NT2/D1 (cell line): ENCODE measurements around the gene HMX2.

Source experiments
- DNase-seq: peaks from one replicate; pipeline ENCODE4 v3.0.0-alpha.2; 2011; ENCODE audit warnings: low read depth, low spot score
- H3K27me3 ChIP-seq: 2 replicates; pipeline ENCODE4 v1.6.0; 2011; ENCODE audit warnings: mild to moderate bottlenecking; ENCODE audit not compliant: insufficient read length, insufficient read depth
- H3K36me3 ChIP-seq: 2 replicates; pipeline ENCODE4 v1.6.1; 2011; ENCODE audit warnings: mild to moderate bottlenecking, low read length, mixed read lengths; ENCODE audit not compliant: insufficient read depth, insufficient read length
- H3K4me1 ChIP-seq: 2 replicates; pipeline ENCODE4 v1.5.1; 2011; ENCODE audit not compliant: insufficient read depth, insufficient read length
- H3K4me3 ChIP-seq: 2 replicates; pipeline ENCODE4 v1.5.1; 2011; ENCODE audit warnings: low read depth; ENCODE audit not compliant: insufficient read length
- H3K9ac ChIP-seq: 2 replicates; pipeline ENCODE4 v1.6.0; 2011; ENCODE audit warnings: low read depth; ENCODE audit not compliant: insufficient read length
- H3K9me3 ChIP-seq: 2 replicates; pipeline ENCODE4 v1.5.1; 2011; ENCODE audit warnings: mild to moderate bottlenecking, low read length; ENCODE audit not compliant: insufficient read depth
- SUZ12 ChIP-seq: IDR thresholded peaks from 2 replicates; pipeline ENCODE4 v1.6.1; 2011; ENCODE audit not compliant: insufficient read length, insufficient read depth; ENCODE audit errors: extremely low read depth
- YY1 ChIP-seq: IDR thresholded peaks from 2 replicates; pipeline ENCODE4 v1.6.1; 2011; ENCODE audit not compliant: insufficient read length, insufficient read depth
- ZNF274 ChIP-seq: IDR thresholded peaks from 2 replicates; pipeline ENCODE4 v1.6.1; 2011; ENCODE audit warnings: mild to moderate bottlenecking, low read depth, low read length

HMX2 gene

DNA sequence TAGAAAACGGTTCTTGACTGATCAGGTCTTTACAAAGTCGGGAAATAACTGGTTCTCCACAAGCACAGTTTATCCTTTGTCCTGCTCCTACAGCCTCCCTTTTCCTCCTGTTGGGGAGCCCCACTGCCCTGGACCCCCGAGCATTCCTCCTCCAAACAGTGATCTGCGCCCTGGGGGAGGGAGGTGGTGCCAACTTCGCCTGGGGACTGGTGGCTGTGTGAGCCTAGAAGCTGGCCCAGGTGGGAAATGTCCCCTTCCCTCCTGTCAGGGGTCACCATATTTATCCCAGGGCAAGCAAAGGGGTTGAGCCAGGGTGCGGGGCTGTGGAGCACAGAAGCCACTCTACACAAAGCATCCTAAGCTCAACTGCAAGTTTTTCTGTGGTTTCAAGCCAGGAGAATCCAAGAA, 6.9 kb upstream of the HMX2 start:
- TF ChIP-seq SUZ12 (no peak), YY1 (no peak), ZNF274 (no peak)
- DNase-seq = no peak
- peaks cover 100% of the 10 kb centered on the region for H3K27me3 ChIP-seq

GRCh38 chr10:123141791-123142700, 5.9 kb upstream of the HMX2 start:
- Histone ChIP-seq H3K4me1 (peaks cover 9% of the 10 kb centered on the region), H3K9me3 (no peaks in the 10 kb centered on the region), H3K36me3 (no peaks in the 10 kb centered on the region), H3K9ac (no peak overlapping the region), H3K4me3 (peak overlapping the region; percentile 15), H3K27me3 (peaks cover 100% of the 10 kb centered on the region)
- TF ChIP-seq YY1 (no peak), ZNF274 (no peak), SUZ12 (peak; percentile 68)
- DNase-seq = no peak

More for the DNA sequence above, 6.9 kb upstream of the HMX2 start:
- H3K9ac ChIP-seq = no peak overlapping the region
- H3K36me3 ChIP-seq = no peaks in the 10 kb centered on the region
- H3K4me3 ChIP-seq = no peak overlapping the region
- peaks cover 5% of the 10 kb centered on the region for H3K4me1 ChIP-seq
- H3K9me3 ChIP-seq = no peaks in the 10 kb centered on the region

- peaks cover 9% of the 10 kb centered on the region for H3K4me1 ChIP-seq
- no peak overlapping the region for H3K9ac ChIP-seq
- peaks cover 100% of the 10 kb centered on the region for H3K27me3 ChIP-seq
- no peak for DNase-seq
- TF ChIP-seq YY1 (no peak), ZNF274 (no peak), SUZ12 (no peak)
- no peaks in the 10 kb centered on the region for H3K9me3 ChIP-seq
- no peaks in the 10 kb centered on the region for H3K36me3 ChIP-seq
- H3K4me3 ChIP-seq = peak overlapping the region; percentile 15
Measured at GRCh38 chr10:123142701-123143161, 5.2 kb upstream of the HMX2 start.

GRCh38 chr10:123143162-123143824, 4.6 kb upstream of the HMX2 start:
- DNase-seq = no peak
- Histone ChIP-seq H3K4me1 (peaks cover 9% of the 10 kb centered on the region), H3K4me3 (no peak overlapping the region), H3K9ac (no peak overlapping the region), H3K36me3 (no peaks in the 10 kb centered on the region), H3K27me3 (peaks cover 100% of the 10 kb centered on the region), H3K9me3 (no peaks in the 10 kb centered on the region)
- TF ChIP-seq SUZ12 (peak; percentile 85), YY1 (no peak)

- H3K4me3 ChIP-seq = no peak overlapping the region
- TF ChIP-seq ZNF274 = no peak
- TF ChIP-seq YY1 = no peak
- no peak for TF ChIP-seq SUZ12
- no peaks in the 10 kb centered on the region for H3K36me3 ChIP-seq
- peaks cover 11% of the 10 kb centered on the region for H3K4me1 ChIP-seq
- DNase-seq = no peak
- H3K27me3 ChIP-seq = peaks cover 100% of the 10 kb centered on the region
- H3K9me3 ChIP-seq = no peaks in the 10 kb centered on the region
- no peak overlapping the region for H3K9ac ChIP-seq
Measured at GRCh38 chr10:123143825-123144168, 4.1 kb upstream of the HMX2 start.

- Histone ChIP-seq H3K9ac (no peak overlapping the region), H3K27me3 (peaks cover 100% of the 10 kb centered on the region), H3K36me3 (no peaks in the 10 kb centered on the region), H3K9me3 (no peaks in the 10 kb centered on the region), H3K4me3 (no peak overlapping the region), H3K4me1 (peaks cover 12% of the 10 kb centered on the region)
- DNase-seq = no peak
- no peak for TF ChIP-seq ZNF274
- no peak for TF ChIP-seq YY1
- TF ChIP-seq SUZ12 = no peak
Measured at GRCh38 chr10:123144697-123145541, 3.0 kb upstream of the HMX2 start.
